Chondrocyte (in vitro differentiated cells): ENCODE results near the gene ZNF423. TPM values are rescaled to one million over a fixed set of nuclear protein-coding genes. Genes with fewer than 3 reads are reported as not detected.

Experiments
- DNase-seq: peaks from one replicate; pipeline ENCODE4 v3.0.0; 2021; ENCODE audit warnings: mixed read lengths, low spot score
- H3K27ac Mint-ChIP-seq: one replicate; pipeline ENCODE4 v1.8.0; 2021; ENCODE audit warnings: mild to moderate bottlenecking, moderate library complexity, mixed read lengths; ENCODE audit not compliant: unreplicated experiment
- H3K27me3 Mint-ChIP-seq: 2 replicates; pipeline ENCODE4 v1.8.0; 2021; ENCODE audit warnings: low read depth, mixed read lengths
- H3K36me3 Mint-ChIP-seq: 2 replicates; pipeline ENCODE4 v1.8.0; 2021; ENCODE audit warnings: low read depth, mixed read lengths
- H3K4me1 Mint-ChIP-seq: 2 replicates; pipeline ENCODE4 v1.8.0; 2021; ENCODE audit warnings: low read depth, mild to moderate bottlenecking, mixed read lengths
- H3K4me3 Mint-ChIP-seq: one replicate; pipeline ENCODE4 v1.8.0; 2021; ENCODE audit warnings: mild to moderate bottlenecking, moderate library complexity, mixed read lengths; ENCODE audit not compliant: unreplicated experiment
- H3K9me3 Mint-ChIP-seq: 2 replicates; pipeline ENCODE4 v1.8.0; 2021; ENCODE audit warnings: low read depth, mixed read lengths
- total RNA-seq: library from RNA; stranded (reverse); gene quantifications from 3 replicates; pipeline ENCODE4 v1.2.1, GENCODE V29; 2021
- TF ChIP-seq, protein P1 (sequence below): fragments of 200-600 bp; sonication (generic); IDR thresholded peaks from 2 replicates; pipeline ENCODE4 v1.5.0; 2021; ENCODE audit warnings: antibody characterized with exemption, mild to moderate bottlenecking, moderate library complexity

ZNF423 gene
- total RNA-seq, 1 donor from 2014 or later: 4.7 TPM

DNA sequence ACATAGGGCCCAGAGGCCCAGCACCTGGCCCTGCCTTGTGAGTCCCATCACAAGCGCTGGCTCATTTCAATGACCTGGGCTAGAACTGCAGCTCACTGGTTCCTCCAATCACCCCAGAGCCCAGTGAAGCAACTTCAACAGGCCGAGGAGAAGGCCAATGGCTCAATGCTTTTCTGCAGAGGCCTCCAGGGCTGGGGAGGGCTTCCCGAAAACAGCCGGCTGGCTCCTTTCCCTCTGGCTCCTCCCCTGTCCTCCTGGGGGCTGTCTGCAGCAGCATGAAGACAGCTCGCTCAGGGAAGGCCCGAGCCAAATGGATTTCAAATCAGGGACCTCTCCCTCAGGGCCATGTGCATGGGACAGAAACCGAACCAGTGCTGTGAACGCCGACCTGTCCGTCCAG is 121.6 kb downstream of the ZNF423 start:
- H3K27ac Mint-ChIP-seq: no peak overlapping the region
- H3K27me3 Mint-ChIP-seq: no peaks in the 10 kb centered on the region
- TF ChIP-seq, protein P1, sequence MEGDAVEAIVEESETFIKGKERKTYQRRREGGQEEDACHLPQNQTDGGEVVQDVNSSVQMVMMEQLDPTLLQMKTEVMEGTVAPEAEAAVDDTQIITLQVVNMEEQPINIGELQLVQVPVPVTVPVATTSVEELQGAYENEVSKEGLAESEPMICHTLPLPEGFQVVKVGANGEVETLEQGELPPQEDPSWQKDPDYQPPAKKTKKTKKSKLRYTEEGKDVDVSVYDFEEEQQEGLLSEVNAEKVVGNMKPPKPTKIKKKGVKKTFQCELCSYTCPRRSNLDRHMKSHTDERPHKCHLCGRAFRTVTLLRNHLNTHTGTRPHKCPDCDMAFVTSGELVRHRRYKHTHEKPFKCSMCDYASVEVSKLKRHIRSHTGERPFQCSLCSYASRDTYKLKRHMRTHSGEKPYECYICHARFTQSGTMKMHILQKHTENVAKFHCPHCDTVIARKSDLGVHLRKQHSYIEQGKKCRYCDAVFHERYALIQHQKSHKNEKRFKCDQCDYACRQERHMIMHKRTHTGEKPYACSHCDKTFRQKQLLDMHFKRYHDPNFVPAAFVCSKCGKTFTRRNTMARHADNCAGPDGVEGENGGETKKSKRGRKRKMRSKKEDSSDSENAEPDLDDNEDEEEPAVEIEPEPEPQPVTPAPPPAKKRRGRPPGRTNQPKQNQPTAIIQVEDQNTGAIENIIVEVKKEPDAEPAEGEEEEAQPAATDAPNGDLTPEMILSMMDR: no peak
- H3K36me3 Mint-ChIP-seq: peaks cover 9% of the 10 kb centered on the region
- no peak for DNase-seq
- no peak overlapping the region for H3K4me3 Mint-ChIP-seq
- H3K9me3 Mint-ChIP-seq: peaks cover 16% of the 10 kb centered on the region
- no peaks in the 10 kb centered on the region for H3K4me1 Mint-ChIP-seq

DNA sequence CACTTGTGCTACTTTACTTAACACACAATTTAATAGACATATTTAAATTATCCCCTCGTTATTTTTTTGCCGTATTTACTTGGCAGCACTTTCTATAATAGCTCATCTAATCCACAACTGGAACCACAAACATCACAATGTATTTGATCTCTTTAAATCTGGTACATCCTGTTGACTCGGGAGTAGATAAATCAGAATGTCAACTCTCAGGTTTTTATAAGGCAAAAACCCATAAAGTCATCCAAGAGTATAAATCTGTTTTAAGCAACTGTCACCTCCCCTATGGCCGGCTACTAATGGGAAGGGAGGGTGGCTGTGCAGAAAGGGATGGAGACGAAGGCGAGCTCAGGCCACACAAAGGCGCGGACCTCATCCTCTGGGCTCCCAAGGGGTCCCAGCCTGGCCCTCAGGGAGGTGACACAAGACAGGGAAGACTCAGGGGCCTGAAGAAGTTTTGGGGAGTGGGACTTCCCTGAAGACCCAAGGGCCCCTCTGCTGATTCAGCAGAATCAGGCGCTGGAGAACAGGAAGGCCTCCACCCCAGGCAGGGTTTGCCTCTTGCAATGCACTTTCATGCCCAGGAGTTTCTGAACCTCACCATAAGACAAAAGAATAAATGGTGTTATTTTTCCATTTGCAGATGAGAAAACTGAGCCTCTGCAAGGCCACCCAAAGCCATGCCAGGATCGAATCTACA is 122.5 kb downstream of the ZNF423 start:
- Mint-ChIP-seq H3K27ac (no peak overlapping the region), H3K4me3 (no peak overlapping the region), H3K9me3 (peaks cover 16% of the 10 kb centered on the region), H3K4me1 (no peaks in the 10 kb centered on the region), H3K36me3 (peaks cover 9% of the 10 kb centered on the region), H3K27me3 (no peaks in the 10 kb centered on the region)
- TF ChIP-seq, protein P1: no peak
- DNase-seq: no peak

DNA sequence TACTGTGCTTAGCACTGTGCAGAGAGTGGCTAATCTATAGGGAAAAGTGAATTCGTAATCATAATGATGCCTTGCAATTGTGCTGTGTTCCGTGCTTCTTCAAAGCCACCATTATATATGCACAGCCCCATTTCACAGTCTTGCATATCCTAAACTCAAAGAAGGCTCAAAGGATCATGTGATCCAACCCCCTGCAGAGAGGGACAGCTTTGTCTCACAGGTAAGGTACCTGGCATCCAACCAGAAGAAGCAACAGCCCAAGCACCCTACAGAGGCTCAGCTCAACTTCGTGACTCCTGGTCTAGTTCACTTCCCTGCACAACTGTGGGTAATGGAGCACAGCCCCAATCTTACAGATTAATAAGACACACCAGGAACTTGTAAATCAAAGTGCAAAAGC is 124.0 kb downstream of the ZNF423 start:
- Mint-ChIP-seq H3K9me3 (peaks cover 16% of the 10 kb centered on the region), H3K27me3 (no peaks in the 10 kb centered on the region), H3K27ac (no peak overlapping the region), H3K4me1 (no peaks in the 10 kb centered on the region), H3K36me3 (peaks cover 9% of the 10 kb centered on the region), H3K4me3 (no peak overlapping the region)
- TF ChIP-seq, protein P1: no peak
- DNase-seq: no peak

DNA sequence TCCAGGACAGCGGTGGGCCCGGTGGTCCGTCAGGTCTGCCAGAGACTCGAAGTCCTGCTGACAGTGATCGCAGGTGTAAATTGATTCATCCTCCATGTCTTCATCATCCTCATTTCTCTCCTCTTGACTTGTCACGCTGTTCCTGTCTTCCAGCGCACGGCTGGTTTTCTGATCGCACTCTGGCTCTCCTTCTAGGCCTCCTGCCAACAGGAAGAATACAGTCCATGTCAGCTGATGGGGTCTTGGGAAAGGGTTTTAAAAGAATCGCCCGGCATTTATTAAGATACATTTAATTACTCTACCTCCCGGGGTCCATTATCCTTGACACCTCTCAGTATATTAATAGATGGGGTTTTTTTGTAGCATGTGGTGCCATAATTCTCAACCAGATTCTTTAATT is 125.1 kb downstream of the ZNF423 start:
- TF ChIP-seq, protein P1: no peak
- H3K9me3 Mint-ChIP-seq: peaks cover 16% of the 10 kb centered on the region

DNA sequence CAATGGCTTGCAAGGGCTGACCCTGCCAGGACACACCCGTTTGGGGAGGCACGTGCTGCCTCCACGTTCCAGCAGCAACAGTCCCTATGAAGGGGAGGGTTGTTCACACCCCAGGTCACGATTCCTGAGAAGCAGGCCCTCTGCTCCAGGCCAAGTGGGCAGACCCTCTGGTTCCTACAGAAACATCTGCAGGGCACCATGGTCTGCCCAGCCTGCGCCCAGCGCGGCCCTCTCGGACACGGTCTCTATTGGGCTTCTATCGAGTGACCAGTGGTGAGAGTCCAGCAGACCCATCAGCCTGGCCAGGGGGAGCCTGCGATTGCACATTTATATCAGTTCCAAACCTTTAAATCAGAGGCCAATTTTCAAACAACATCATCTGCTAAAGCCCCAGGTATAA is 128.3 kb downstream of the ZNF423 start:
- no peak overlapping the region for H3K27ac Mint-ChIP-seq
- H3K9me3 Mint-ChIP-seq: peaks cover 16% of the 10 kb centered on the region
- H3K36me3 Mint-ChIP-seq: peaks cover 9% of the 10 kb centered on the region
- H3K4me1 Mint-ChIP-seq: peaks cover 9% of the 10 kb centered on the region
- H3K27me3 Mint-ChIP-seq: no peaks in the 10 kb centered on the region
- DNase-seq: no peak
- no peak overlapping the region for H3K4me3 Mint-ChIP-seq
- TF ChIP-seq, protein P1: no peak

More for the DNA sequence above, 125.1 kb downstream of the ZNF423 start:
- no peak for DNase-seq
- Mint-ChIP-seq H3K4me1 (no peaks in the 10 kb centered on the region), H3K4me3 (no peak overlapping the region), H3K27ac (no peak overlapping the region), H3K27me3 (no peaks in the 10 kb centered on the region), H3K36me3 (peaks cover 9% of the 10 kb centered on the region)
